NK-92 treated with Interleukin-12 subunit alpha and Interleukin-12 subunit beta, amount 100 ng/mL, for 24 hours (cell line): Measurements from ENCODE around the gene SNX9.

Experiments
- DNase-seq: peaks from one replicate; lab custom pipeline; 2025; lab: John Stamatoyannopoulos, UW

SNX9 gene

GRCh38 chr6:157978021-157978783 is 155.2 kb downstream of the SNX9 start:
- DNase-seq: no peak

- DNase-seq: no peak
Measured at GRCh38 chr6:157980288-157981131, 157.5 kb downstream of the SNX9 start.

GRCh38 chr6:157981132-157981394 is 158.0 kb downstream of the SNX9 start:
- no peak for DNase-seq

GRCh38 chr6:157981395-157982101 is 158.5 kb downstream of the SNX9 start, which contains the start of gene SYNJ2:
Gene SYNJ2 (plus strand): TSS chr6:157981863. CDS start chr6:157981962, 99 bp downstream.
- no peak for DNase-seq

- DNase-seq: no peak
Measured at GRCh38 chr6:157982102-157982562, 159.1 kb downstream of the SNX9 start.

- no peak for DNase-seq
Measured at GRCh38 chr6:157982563-157983405, 159.7 kb downstream of the SNX9 start.

GRCh38 chr6:157983406-157984119 is 160.5 kb downstream of the SNX9 start:
- no peak for DNase-seq

GRCh38 chr6:157984128-157984527 is 161.1 kb downstream of the SNX9 start:
- DNase-seq: no peak

GRCh38 chr6:157984686-157985225 is 161.7 kb downstream of the SNX9 start:
- no peak for DNase-seq

GRCh38 chr6:157985378-157986155 is 162.5 kb downstream of the SNX9 start:
- DNase-seq: no peak

GRCh38 chr6:157987788-157988699 is 165.0 kb downstream of the SNX9 start:
- DNase-seq: no peak

GRCh38 chr6:157988700-157989063 is 165.6 kb downstream of the SNX9 start:
- no peak for DNase-seq

- no peak for DNase-seq
Measured at GRCh38 chr6:157989541-157990289, 166.7 kb downstream of the SNX9 start.

GRCh38 chr6:157990321-157991066 is 167.4 kb downstream of the SNX9 start:
- DNase-seq: no peak

- no peak for DNase-seq
Measured at GRCh38 chr6:157991067-157991432, 168.0 kb downstream of the SNX9 start.

- no peak for DNase-seq
Measured at GRCh38 chr6:157993076-157993475, 170.0 kb downstream of the SNX9 start.

- DNase-seq: no peak
Measured at GRCh38 chr6:157994125-157994795, 171.2 kb downstream of the SNX9 start.
